ENCODE data around the gene TECPR2. TPM values are rescaled to one million over a fixed set of nuclear protein-coding genes. Genes with fewer than 3 reads are reported as not detected.

TECPR2 gene
- total and polyA plus RNA-seq, 2 of the 13 experiments (the other 11 are each of a cell fraction or from before 2014, with no cell fraction given): 3.5 to 5.7 TPM

- DNase-seq (ENCODE audit: low spot score) (no peak), FAIRE-seq (no peak), ATAC-seq (no peak; the same call in 2 of the 3 replicates)
- Histone ChIP-seq H3K4me2 (ENCODE audit: low read depth, low read length) (no peak overlapping the region), H3K27me3 (ENCODE audit: control insufficient read depth in 1 of 2, insufficient read depth in 2 of 2, low read length in 2 of 2) (no peaks in the 10 kb centered on the region), H3K4me3 (replicated peaks in 1 of 3; ENCODE audit: insufficient read depth in 1 of 3, low read depth in 2 of 3, low read length in 3 of 3) (no peak overlapping the region), H3K36me3 (replicated peaks in 1 of 2; ENCODE audit: control insufficient read depth in 1 of 2, insufficient read depth in 2 of 2, low read length in 2 of 2) (peaks cover 14 to 39% of the 10 kb centered on the region in 2 experiments; a peak in 3 of 5 replicates), H3K4me1 (ENCODE audit: insufficient read depth, low read length) (no peaks in the 10 kb centered on the region), H4K20me1 (ENCODE audit: insufficient read depth, low read length) (no peaks in the 10 kb centered on the region), H3K27ac (ENCODE audit: extremely low read length, insufficient read depth, low read length) (no peak overlapping the region), H3K79me2 (ENCODE audit: insufficient read depth, low read length) (no peaks in the 10 kb centered on the region), H3K9ac (ENCODE audit: insufficient read depth, low read depth, low read length) (no peak overlapping the region), H3K9me3 (ENCODE audit: low read length) (no peaks in the 10 kb centered on the region), H2AFZ (ENCODE audit: low read length) (no peak overlapping the region)
- CTCF ChIA-PET (ENCODE audit: low intra/inter-chr PET ratio, low total read pairs): no interaction called here
- intact Hi-C loops (cut with micrococcal nuclease; ENCODE audit: unreplicated experiment): no loop called here
- BruUV-seq (replicated peaks): no TSS peak
- in situ Hi-C loops (cut with HindIII; ENCODE audit: extremely low pct_ligation_motif_present, low pct_unique_long_range_greater_than_20kb): no loop called here
- WGBS (ENCODE audit: low lambda C conversion rate): 98% methylated on average over 5 of the region's 7 CpGs
- TF ChIP-seq PITX1 (CRISPR knock-in tag; IDR thresholded peaks at IDR 0.05) (no peak), FOXK2 (IDR thresholded peaks at IDR 0.05) (no peak), HNRNPUL1 (IDR thresholded peaks at IDR 0.05; ENCODE audit: low read depth, low read length) (no peak), GABPA (IDR thresholded peaks at IDR 0.05; ENCODE audit: low read depth, low read length) (no peak), GABPA (CRISPR knock-in tag; IDR thresholded peaks at IDR 0.05; ENCODE audit: low read depth) (no peak), ZNF326 (CRISPR knock-in tag; IDR thresholded peaks at IDR 0.05; ENCODE audit: borderline replicate concordance) (no peak), HNRNPK (IDR thresholded peaks at IDR 0.05; ENCODE audit: low read depth, low read length, poor library complexity, severe bottlenecking) (no peak), IKZF4 (CRISPR knock-in tag; IDR thresholded peaks at IDR 0.05; ENCODE audit: borderline replicate concordance, low read depth, not compliant biosample characterization) (no peak), BCL3 (CRISPR knock-in tag; IDR thresholded peaks at IDR 0.05) (no peak), NFYB (CRISPR knock-in tag; IDR thresholded peaks at IDR 0.05) (no peak), ZNF383 (CRISPR knock-in tag; IDR thresholded peaks at IDR 0.05; ENCODE audit: borderline replicate concordance) (no peak), KDM6A (CRISPR knock-in tag; IDR thresholded peaks at IDR 0.05; ENCODE audit: low read depth) (no peak), ADNP (CRISPR knock-in tag; IDR thresholded peaks at IDR 0.05) (no peak), SOX13 (IDR thresholded peaks at IDR 0.05) (no peak), SOX13 (CRISPR knock-in tag; conservative IDR thresholded peaks at IDR 0.05 in 1 of 2, IDR thresholded peaks at IDR 0.05 in 1 of 2) (no peak), KAT2B (IDR thresholded peaks at IDR 0.05; ENCODE audit: borderline replicate concordance, low read depth, low read length) (no peak), ZBTB38 (CRISPR knock-in tag; IDR thresholded peaks at IDR 0.05) (no peak), POLR2A (IDR thresholded peaks at IDR 0.05; ENCODE audit: insufficient read depth in 1 of 2, low read depth in 2 of 2, low read length in 2 of 2) (no peak), SP2 (CRISPR knock-in tag; IDR thresholded peaks at IDR 0.05) (no peak)
- TF ChIP-seq, protein P1, sequence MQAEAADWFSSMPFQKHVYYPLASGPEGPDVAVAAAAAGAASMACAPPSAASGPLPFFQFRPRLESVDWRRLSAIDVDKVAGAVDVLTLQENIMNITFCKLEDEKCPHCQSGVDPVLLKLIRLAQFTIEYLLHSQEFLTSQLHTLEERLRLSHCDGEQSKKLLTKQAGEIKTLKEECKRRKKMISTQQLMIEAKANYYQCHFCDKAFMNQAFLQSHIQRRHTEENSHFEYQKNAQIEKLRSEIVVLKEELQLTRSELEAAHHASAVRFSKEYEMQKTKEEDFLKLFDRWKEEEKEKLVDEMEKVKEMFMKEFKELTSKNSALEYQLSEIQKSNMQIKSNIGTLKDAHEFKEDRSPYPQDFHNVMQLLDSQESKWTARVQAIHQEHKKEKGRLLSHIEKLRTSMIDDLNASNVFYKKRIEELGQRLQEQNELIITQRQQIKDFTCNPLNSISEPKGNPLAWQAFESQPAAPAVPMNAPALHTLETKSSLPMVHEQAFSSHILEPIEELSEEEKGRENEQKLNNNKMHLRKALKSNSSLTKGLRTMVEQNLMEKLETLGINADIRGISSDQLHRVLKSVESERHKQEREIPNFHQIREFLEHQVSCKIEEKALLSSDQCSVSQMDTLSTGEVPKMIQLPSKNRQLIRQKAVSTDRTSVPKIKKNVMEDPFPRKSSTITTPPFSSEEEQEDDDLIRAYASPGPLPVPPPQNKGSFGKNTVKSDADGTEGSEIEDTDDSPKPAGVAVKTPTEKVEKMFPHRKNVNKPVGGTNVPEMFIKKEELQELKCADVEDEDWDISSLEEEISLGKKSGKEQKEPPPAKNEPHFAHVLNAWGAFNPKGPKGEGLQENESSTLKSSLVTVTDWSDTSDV (CRISPR knock-in tag; IDR thresholded peaks at IDR 0.05): no peak
- POLR2A ChIA-PET: interaction anchor here (1.5 kb wide), 1 partner anchor 14 kb away, joined by 4 read pairs; no protein-coding TSS in a partner anchor
Measured at GRCh38 chr14:102335163-102335562, 27.6 kb upstream of the TECPR2 start.
